ENCODE data around the gene NR3C1.

DNA sequence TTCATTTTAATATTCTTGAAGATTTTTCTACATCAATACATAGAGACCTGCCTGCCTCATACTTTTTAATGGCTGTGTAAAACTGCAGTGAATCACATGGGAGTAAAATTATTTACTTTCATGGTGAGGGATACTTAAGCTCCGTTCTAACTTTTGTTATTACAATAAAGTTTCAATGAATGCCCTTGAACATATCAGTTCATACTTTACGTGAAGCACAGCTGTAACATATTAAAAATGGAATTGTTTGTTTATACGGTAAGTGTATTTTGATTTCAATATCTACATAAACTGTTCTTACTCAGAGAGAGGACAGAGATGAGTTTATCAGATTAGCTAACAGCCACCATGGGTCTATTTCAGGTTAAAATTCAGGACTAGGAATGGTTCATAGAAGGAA, 155.1 kb downstream of the NR3C1 start:
- TF ChIP-seq, protein P1, sequence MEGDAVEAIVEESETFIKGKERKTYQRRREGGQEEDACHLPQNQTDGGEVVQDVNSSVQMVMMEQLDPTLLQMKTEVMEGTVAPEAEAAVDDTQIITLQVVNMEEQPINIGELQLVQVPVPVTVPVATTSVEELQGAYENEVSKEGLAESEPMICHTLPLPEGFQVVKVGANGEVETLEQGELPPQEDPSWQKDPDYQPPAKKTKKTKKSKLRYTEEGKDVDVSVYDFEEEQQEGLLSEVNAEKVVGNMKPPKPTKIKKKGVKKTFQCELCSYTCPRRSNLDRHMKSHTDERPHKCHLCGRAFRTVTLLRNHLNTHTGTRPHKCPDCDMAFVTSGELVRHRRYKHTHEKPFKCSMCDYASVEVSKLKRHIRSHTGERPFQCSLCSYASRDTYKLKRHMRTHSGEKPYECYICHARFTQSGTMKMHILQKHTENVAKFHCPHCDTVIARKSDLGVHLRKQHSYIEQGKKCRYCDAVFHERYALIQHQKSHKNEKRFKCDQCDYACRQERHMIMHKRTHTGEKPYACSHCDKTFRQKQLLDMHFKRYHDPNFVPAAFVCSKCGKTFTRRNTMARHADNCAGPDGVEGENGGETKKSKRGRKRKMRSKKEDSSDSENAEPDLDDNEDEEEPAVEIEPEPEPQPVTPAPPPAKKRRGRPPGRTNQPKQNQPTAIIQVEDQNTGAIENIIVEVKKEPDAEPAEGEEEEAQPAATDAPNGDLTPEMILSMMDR (IDR thresholded peaks at IDR 0.05): no peak
- no peak for TF ChIP-seq POLR2A (IDR thresholded peaks at IDR 0.05)
